K562 (cell line): ENCODE results near the gene AKNA. TPM values are rescaled to one million over a fixed set of nuclear protein-coding genes. Genes with fewer than 3 reads are reported as not detected.

Experiments used
- AFF4 ChIP-seq: sonication (generic); formaldehyde crosslinking; IDR thresholded peaks from 2 replicates; pipeline ENCODE4 v1.8.0; 2023; ENCODE audit warnings: mild to moderate bottlenecking, missing genetic modification reagents
- CREB5 ChIP-seq: fragments of 250-450 bp; sonication (Bioruptor Pico); IDR thresholded peaks from 2 replicates; pipeline ENCODE4 v1.5.0; 2020; ENCODE audit warnings: mild to moderate bottlenecking
- DDX20 ChIP-seq: fragments of 450-650 bp; IDR thresholded peaks from 2 replicates; pipeline ENCODE4 v1.6.1; 2016; ENCODE audit warnings: missing genetic modification characterization, low read depth, mild to moderate bottlenecking, missing compliant biosample characterization, moderate library complexity
- HNRNPUL1 ChIP-seq: fragments of 200-400 bp; formaldehyde crosslinking; IDR thresholded peaks from 2 replicates; pipeline ENCODE4 v1.6.1; 2017; ENCODE audit warnings: low read length
- KLF6 ChIP-seq: fragments of 250-450 bp; sonication (Bioruptor Pico); IDR thresholded peaks from 2 replicates; pipeline ENCODE4 v1.4.0; 2020; ENCODE audit warnings: mild to moderate bottlenecking, moderate library complexity, borderline replicate concordance
- NFE2 ChIP-seq: IDR thresholded peaks from 2 replicates; pipeline ENCODE4 v1.6.1; 2014; ENCODE audit warnings: antibody characterized with exemption, low read depth
- PHB ChIP-seq: fragments of 250-450 bp; sonication (Bioruptor Pico); IDR thresholded peaks from 2 replicates; pipeline ENCODE4 v1.5.0; 2021
- SMARCC2 ChIP-seq: fragments of 450-650 bp; IDR thresholded peaks from 2 replicates; pipeline ENCODE4 v1.6.1; 2017; ENCODE audit warnings: antibody characterized with exemption, moderate library complexity, mild to moderate bottlenecking, low read depth
- SRF ChIP-seq, 2 experiments: fragments of 250-450, 450-650 bp in 1 of 2; sonication (Bioruptor Pico) in 1 of 2; sonication (generic) in 1 of 2; formaldehyde crosslinking; IDR thresholded peaks; 2 replicates each; pipeline versions ENCODE4 v1.5.0 to v1.5.1; 2020 to 2022; ENCODE audit warnings: mild to moderate bottlenecking in 1 of 2, missing genetic modification reagents in 1 of 2
- TAF1 ChIP-seq: IDR thresholded peaks from 2 replicates; pipeline ENCODE4 v1.6.1; 2011; ENCODE audit warnings: mild to moderate bottlenecking, low read length, moderate library complexity; ENCODE audit not compliant: insufficient read depth, control insufficient read depth, severe bottlenecking; ENCODE audit errors: extremely low read depth
- TCF7 ChIP-seq: sonication (generic); IDR thresholded peaks from 2 replicates; pipeline ENCODE4 v1.6.1; 2016; ENCODE audit warnings: antibody characterized with exemption, borderline replicate concordance
- TCF7L2 ChIP-seq: fragments of 150-350 bp; IDR thresholded peaks from 2 replicates; pipeline ENCODE4 v1.6.1; 2016; ENCODE audit warnings: low read depth, mild to moderate bottlenecking, low read length, moderate library complexity
- ZBTB33 ChIP-seq: sonication (generic); formaldehyde crosslinking; IDR thresholded peaks from 2 replicates; pipeline ENCODE4 v1.8.1; 2023; ENCODE audit warnings: mild to moderate bottlenecking, missing genetic modification reagents
- ZHX1 ChIP-seq: fragments of 150-350 bp; conservative IDR thresholded peaks from 2 replicates; pipeline ENCODE4 v1.6.1; 2014; ENCODE audit warnings: low read length
- ZNF263 ChIP-seq: sonication (generic); formaldehyde crosslinking; IDR thresholded peaks from 2 replicates; pipeline ENCODE4 v1.8.0; 2022; ENCODE audit warnings: mild to moderate bottlenecking, missing genetic modification reagents, borderline replicate concordance
- ZNF584 ChIP-seq: fragments of 200-800 bp; sonication (Bioruptor generic); IDR thresholded peaks from 2 replicates; pipeline ENCODE4 v1.6.1; 2016; ENCODE audit warnings: low read depth, mild to moderate bottlenecking, missing genetic modification characterization, missing compliant biosample characterization
- polyA plus RNA-seq, 8 experiments: library from polyadenylated mRNA; depleted of rRNA in 4 of 8; stranded (reverse) in 5 of 8; unstranded in 3 of 8; fragments of >200 nt; fragmentation: Nextera tagmentation in 2 of 8; fragmentation: Illumina TruSeq in 1 of 8; extraction: Ambion mirVana in 2 of 8; extraction: Trizol in 1 of 8; gene quantifications; 2 replicates each; pipeline versions ENCODE4 v1.2.1 to v1.2.3, GENCODE V29; 2011 to 2014; ENCODE audit warnings: inconsistent platforms in 1 of 8, missing spikeins in 1 of 8
- total RNA-seq, 7 experiments: library from RNA; depleted of rRNA in 6 of 7; stranded (reverse); fragments of >200 nt in 6 of 7; fragmentation: Illumina TruSeq in 2 of 7; extraction: Trizol in 2 of 7; gene quantifications; 2 replicates each; pipeline versions ENCODE4 v1.2.1 to v1.2.3, GENCODE V29; 2011 to 2021; ENCODE audit warnings: low replicate concordance in 1 of 7

AKNA gene
- total and polyA plus RNA-seq, 9 of the 15 experiments (the other 6 are each of a cell fraction or from before 2014, with no cell fraction given) = 0.29 to 20.5 (median 3.9) TPM

GRCh38 chr9:114396558-114397218 is 8.9 kb upstream of the AKNA start (continued):
- peak; percentile 80 for TF ChIP-seq ZBTB33
- TF ChIP-seq ZNF584 (CRISPR knock-in tag) = 0 out of 2 replicates have a peak, but pooled peaks have one; percentile 61
- no peak for TF ChIP-seq TCF7
- no peak for TF ChIP-seq PHB (CRISPR knock-in tag)
- TF ChIP-seq TCF7L2 = no peak
- no peak for TF ChIP-seq TAF1
- no peak for TF ChIP-seq AFF4 (CRISPR knock-in tag)
- TF ChIP-seq ZNF263 (CRISPR knock-in tag) = no peak
- TF ChIP-seq CREB5 = no peak
- no peak for TF ChIP-seq ZHX1
- no peak for TF ChIP-seq NFE2
- TF ChIP-seq DDX20 (tag) = peak; percentile 81
- TF ChIP-seq HNRNPUL1 = no peak
- TF ChIP-seq SMARCC2 = no peak
- TF ChIP-seq KLF6 (CRISPR knock-in tag) = peak; percentile 9; the same call in 1 of the 2 replicates
- TF ChIP-seq SRF (CRISPR knock-in tag; IDR thresholded peaks at IDR 0.05) = no peak
